ENCODE data around the gene SEC14L1.

Gene SEC14L1

GRCh38 chr17:77140878-77141767 is at the start of gene SEC14L1:
TSS of gene SEC14L1 (plus strand) at chr17:77140969. CDS start at chr17:77143597, 2,628 bp downstream.
- TF ChIP-seq CTCF (IDR thresholded peaks at IDR 0.05; ENCODE audit: low read depth, low read length) = no peak
- DNase-seq (ENCODE audit: low read depth in 2 of 2) = peak; percentile 42 to 47

DNA sequence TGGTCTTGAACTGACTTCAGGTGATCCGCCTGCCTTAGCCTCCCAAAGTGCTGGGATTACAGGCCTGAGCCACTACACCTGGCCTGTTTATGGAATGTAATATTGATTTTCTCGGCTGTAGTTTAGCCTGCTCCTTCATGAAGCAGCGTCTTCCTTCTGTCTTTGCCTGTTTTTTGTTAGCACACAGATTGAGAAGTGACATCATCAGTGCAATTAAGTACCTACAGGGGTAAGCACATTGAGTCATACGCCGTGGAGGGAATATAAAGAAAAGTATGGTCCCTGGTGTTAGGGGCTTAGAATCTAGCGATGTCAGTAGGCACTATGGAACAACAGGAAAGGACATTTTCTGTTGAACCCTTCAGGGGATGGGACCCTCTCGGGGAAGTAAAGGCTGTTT is 48.7 kb upstream of the SEC14L1 start:
- TF ChIP-seq CTCF (IDR thresholded peaks at IDR 0.05; ENCODE audit: low read depth, low read length) = no peak
- no peak for DNase-seq (ENCODE audit: low read depth in 2 of 2)
- H3K4me3 ChIP-seq (replicated peaks in 1 of 2; ENCODE audit: low read depth in 2 of 2, low read length in 2 of 2) = no peak overlapping the region

More at GRCh38 chr17:77140878-77141767, at the start of gene SEC14L1:
- peak within 1 kb of the TSS; percentile 72 to 80 for H3K4me3 ChIP-seq (replicated peaks in 1 of 2; ENCODE audit: low read depth in 2 of 2, low read length in 2 of 2)

DNA sequence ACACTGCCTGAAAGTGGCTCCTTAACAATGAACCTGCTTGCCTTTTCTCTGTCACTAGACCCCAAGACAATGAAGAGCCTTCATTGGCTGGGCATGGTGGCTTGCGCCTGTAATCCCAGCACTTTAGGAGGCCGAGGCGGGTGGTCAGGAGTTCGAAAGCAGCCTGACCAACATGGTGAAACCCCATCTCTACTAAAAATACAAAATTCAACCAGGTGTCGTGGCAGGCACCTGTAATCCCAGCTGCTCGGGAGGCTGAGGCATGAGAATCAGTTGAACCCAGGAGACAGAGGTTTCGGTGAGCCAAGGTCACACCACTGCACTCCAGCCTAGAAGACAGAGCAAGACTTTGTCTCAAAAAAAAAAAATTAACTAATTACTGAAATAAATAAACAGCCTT is 45.3 kb upstream of the SEC14L1 start:
- no peak overlapping the region for H3K4me3 ChIP-seq (replicated peaks in 1 of 2; ENCODE audit: low read depth in 2 of 2, low read length in 2 of 2)
- no peak for DNase-seq (ENCODE audit: low read depth in 2 of 2)
- no peak for TF ChIP-seq CTCF (IDR thresholded peaks at IDR 0.05; ENCODE audit: low read depth, low read length)

GRCh38 chr17:77096570-77097214 is 44.1 kb upstream of the SEC14L1 start:
- TF ChIP-seq CTCF (IDR thresholded peaks at IDR 0.05; ENCODE audit: low read depth, low read length) = peak; percentile 83
- H3K4me3 ChIP-seq (replicated peaks in 1 of 2; ENCODE audit: low read depth in 2 of 2, low read length in 2 of 2) = no peak overlapping the region
- DNase-seq (ENCODE audit: low read depth in 2 of 2) = peak; percentile 81 to 85

DNA sequence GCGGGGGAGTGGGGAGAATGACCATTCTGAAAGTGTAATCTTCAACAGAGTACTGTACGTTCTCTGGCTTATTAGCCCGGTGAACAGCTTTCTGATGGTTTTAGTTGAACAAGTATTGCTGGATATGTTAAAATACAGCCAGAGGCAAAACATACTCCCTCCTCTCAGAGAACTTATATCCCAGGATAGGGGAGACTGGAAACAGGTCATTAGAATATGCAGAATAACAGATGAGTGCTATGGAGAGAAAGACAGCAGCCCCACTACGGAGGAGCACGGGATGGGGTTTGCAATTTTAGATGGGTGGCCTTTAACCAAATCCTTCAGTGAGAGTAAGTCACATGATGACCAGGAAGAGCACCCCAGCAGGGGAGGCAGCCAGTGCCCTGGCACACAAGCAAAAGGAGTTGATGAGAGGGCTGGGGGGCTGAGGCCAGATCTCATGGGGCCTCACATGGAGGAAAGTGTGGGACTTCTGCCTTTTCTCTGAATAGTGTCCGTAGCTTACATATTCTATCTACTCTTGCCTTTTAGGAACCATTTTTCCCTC is 43.1 kb upstream of the SEC14L1 start:
- no peak for TF ChIP-seq CTCF (IDR thresholded peaks at IDR 0.05; ENCODE audit: low read depth, low read length)
- DNase-seq (ENCODE audit: low read depth in 2 of 2) = no peak
- H3K4me3 ChIP-seq (replicated peaks in 1 of 2; ENCODE audit: low read depth in 2 of 2, low read length in 2 of 2) = no peak overlapping the region

GRCh38 chr17:77098884-77099545 is 41.8 kb upstream of the SEC14L1 start:
- no peak overlapping the region for H3K4me3 ChIP-seq (replicated peaks in 1 of 2; ENCODE audit: low read depth in 2 of 2, low read length in 2 of 2)
- TF ChIP-seq CTCF (IDR thresholded peaks at IDR 0.05; ENCODE audit: low read depth, low read length) = no peak
- peak; percentile 88 to 91 for DNase-seq (ENCODE audit: low read depth in 2 of 2)

Measured in cardiac fibroblast (primary cell).